GM12878 (cell line): ENCODE results near the gene PRUNE1. TPM values are rescaled to one million over a fixed set of nuclear protein-coding genes. Genes with fewer than 3 reads are reported as not detected.

Experiments used
- ATAC-seq: fragments of 200-7000 bp; cut with Tn5 transposase; 3 replicates; pipeline ENCODE4 v1.9.1; 2020; ENCODE audit warnings: mild to moderate bottlenecking, moderate library complexity
- BruUV-seq: library from RNA; stranded (reverse); fragments of 400-500 nt; replicated peaks from 2 replicates; lab custom pipeline; 2021; lab: Mats Ljungman, UMichigan
- CTCF ChIA-PET: fragments of 300-600 bp; sonication (Branson Sonifier 250); formaldehyde crosslinking; extraction: SDS; loops from one replicate; lab custom pipeline; 2021; ENCODE audit warnings: inconsistent platforms; lab: Yijun Ruan, JAX
- POLR2A ChIA-PET: fragments of 350-600 bp; formaldehyde crosslinking; extraction: SDS; loops from one replicate; lab custom pipeline; 2021; ENCODE audit warnings: inconsistent platforms; lab: Charles Lee
- RAD21 ChIA-PET: fragments of 300-600 bp; sonication (Branson Sonifier 250); formaldehyde crosslinking; loops from one replicate; lab custom pipeline; 2023; ENCODE audit warnings: antibody characterized with exemption; ENCODE audit not compliant: unreplicated experiment; lab: Charles Lee
- SMC1A ChIA-PET: fragments of 300-600 bp; sonication (Branson Sonifier 250); formaldehyde crosslinking; loops from one replicate; lab custom pipeline; 2023; ENCODE audit not compliant: unreplicated experiment, uncharacterized antibody; lab: Charles Lee
- DNase-seq: peaks from one replicate; pipeline ENCODE4 v3.0.0-alpha.2; 2011; ENCODE audit warnings: low read depth, low spot score
- FAIRE-seq: peaks from 3 replicates; lab custom pipeline; 2011; peaks lifted over from hg19 to GRCh38; lab: Jason Lieb, UNC
- H2AFZ ChIP-seq: 2 replicates; pipeline ENCODE4 v1.6.0; 2011; ENCODE audit warnings: low read depth, low read length, control low read depth; ENCODE audit not compliant: control insufficient read depth
- H3K27ac ChIP-seq: 2 replicates; pipeline ENCODE4 v1.5.1; 2011; ENCODE audit warnings: control low read depth; ENCODE audit not compliant: control insufficient read depth, insufficient read depth
- H3K27me3 ChIP-seq, 2 experiments: replicated peaks in 1 of 2; 2 replicates each; pipeline versions ENCODE4 v1.6.0 to v1.6.1; 2011; ENCODE audit warnings: low read length in 1 of 2; ENCODE audit not compliant: control insufficient read depth in 2 of 2, insufficient read depth in 2 of 2
- H3K36me3 ChIP-seq, 2 experiments: 2 replicates each; pipeline ENCODE4 v1.5.1; 2011; ENCODE audit warnings: low read length in 1 of 2; ENCODE audit not compliant: control insufficient read depth in 2 of 2, insufficient read depth in 2 of 2
- H3K4me1 ChIP-seq: 2 replicates; pipeline ENCODE4 v1.6.1; 2011; ENCODE audit warnings: mild to moderate bottlenecking, low read length, moderate library complexity, mixed read lengths; ENCODE audit not compliant: control insufficient read depth, insufficient read depth
- H3K4me2 ChIP-seq: 2 replicates; pipeline ENCODE4 v1.6.0; 2011; ENCODE audit warnings: control low read depth; ENCODE audit not compliant: control insufficient read depth, insufficient read depth
- H3K4me3 ChIP-seq: fragments of 200-600 bp; sonication (generic); 2 replicates; pipeline ENCODE4 v1.5.1; 2016
- H3K79me2 ChIP-seq: 2 replicates; pipeline ENCODE4 v1.6.0; 2011; ENCODE audit warnings: low read length; ENCODE audit not compliant: control insufficient read depth, insufficient read depth
- H3K9ac ChIP-seq: 2 replicates; pipeline ENCODE4 v1.8.0; 2011; ENCODE audit warnings: low read length, control low read depth, mixed read lengths; ENCODE audit not compliant: control insufficient read depth, insufficient read depth
- H3K9me3 ChIP-seq: replicated peaks from 3 replicates; pipeline ENCODE4 v1.5.1; 2011; ENCODE audit warnings: mild to moderate bottlenecking, low read length; ENCODE audit not compliant: control insufficient read depth, insufficient read depth
- H4K20me1 ChIP-seq: 2 replicates; pipeline ENCODE4 v1.6.0; 2011; ENCODE audit not compliant: control insufficient read depth, insufficient read depth
- DPF2 ChIP-seq: fragments of 450-650 bp; IDR thresholded peaks from 2 replicates; pipeline ENCODE4 v1.6.1; 2017; ENCODE audit warnings: mild to moderate bottlenecking
- EP300 ChIP-seq, 2 experiments: fragments of 150-350 bp in 1 of 2; IDR thresholded peaks; 2 replicates each; pipeline ENCODE4 v1.6.1; 2011 to 2012; ENCODE audit warnings: low read depth in 2 of 2, low read length in 2 of 2, borderline replicate concordance in 1 of 2, improper control_type of control experiment in 1 of 2, inconsistent platforms in 1 of 2; ENCODE audit not compliant: control insufficient read depth in 1 of 2
- ETV6 ChIP-seq, 2 experiments: fragments of 450-650 bp in 1 of 2; IDR thresholded peaks in 1 of 2; conservative IDR thresholded peaks in 1 of 2; 2 replicates each; pipeline ENCODE4 v1.6.1; 2014; ENCODE audit warnings: antibody characterized with exemption in 1 of 2, borderline replicate concordance in 1 of 2, low read depth in 1 of 2, mild to moderate bottlenecking in 1 of 2, moderate library complexity in 1 of 2
- RAD21 ChIP-seq: IDR thresholded peaks from 2 replicates; pipeline ENCODE4 v1.6.1; 2011; ENCODE audit warnings: mild to moderate bottlenecking, low read depth, low read length, moderate library complexity; ENCODE audit not compliant: insufficient read depth
- SPI1 ChIP-seq: IDR thresholded peaks from 2 replicates; pipeline ENCODE4 v1.6.1; 2011; ENCODE audit warnings: low read depth, mild to moderate bottlenecking, low read length, moderate library complexity, borderline replicate concordance; ENCODE audit not compliant: insufficient read depth
- ZNF384 ChIP-seq: IDR thresholded peaks from 2 replicates; pipeline ENCODE4 v1.6.1; 2012; ENCODE audit warnings: low read depth, mild to moderate bottlenecking, low read length, improper control_type of control experiment, borderline replicate concordance
- WGBS: methylation state at CpG from one replicate; pipeline ENCODE4 v1.1.6; 2016; ENCODE audit warnings: low lambda C conversion rate; ENCODE audit not compliant: insufficient replicate concordance, insufficient coverage; ENCODE audit errors: missing lambda C conversion rate; 5-methylcytosine and 5-hydroxymethylcytosine counted together
- in situ Hi-C: fragments of 300-500 bp; cut with MboI; formaldehyde crosslinking; loops from 9 replicates; pipeline ENCODE4 v1.14.3; 2018; ENCODE audit warnings: mixed read lengths
- intact Hi-C: fragments of 100-400 bp; cut with micrococcal nuclease; formaldehyde crosslinking; loops from one replicate; pipeline ENCODE4 v1.14.2; 2022; ENCODE audit not compliant: unreplicated experiment
- polyA plus RNA-seq, 11 experiments: library from polyadenylated mRNA; depleted of rRNA in 4 of 11; unstranded in 6 of 11; stranded (reverse) in 5 of 11; fragments of >200 nt; fragmentation: Nextera tagmentation in 4 of 11; fragmentation: Illumina TruSeq in 1 of 11; extraction: Ambion mirVana in 4 of 11; extraction: Trizol in 1 of 11; gene quantifications; 1 replicate in 1 of 11; 2 replicates in 10 of 11; pipeline versions ENCODE4 v1.2.1 to v1.2.3, GENCODE V29; 2011 to 2016; ENCODE audit warnings: inconsistent platforms in 2 of 11, missing spikeins in 2 of 11, low read depth in 1 of 11
- total RNA-seq, 4 experiments: library from RNA; depleted of rRNA in 3 of 4; stranded (reverse); fragments of >200 nt in 3 of 4; fragmentation: Illumina TruSeq in 1 of 4; extraction: Trizol in 1 of 4; gene quantifications; 2 replicates each; pipeline versions ENCODE4 v1.2.1 to v1.2.3, GENCODE V29; 2013 to 2021

The PRUNE1 gene
- total and polyA plus RNA-seq, 10 of the 15 experiments (the other 5 are each of a cell fraction or from before 2014, with no cell fraction given): 4.7 to 24.5 (median 12.4) TPM

- Histone ChIP-seq H3K9ac (no peak overlapping the region), H3K36me3 (no peaks in the 10 kb centered on the region; a peak in 1 of 4 replicates), H3K4me2 (no peak overlapping the region), H3K79me2 (peaks cover 5% of the 10 kb centered on the region), H3K4me1 (peaks cover 7% of the 10 kb centered on the region), H3K9me3 (no peaks in the 10 kb centered on the region), H4K20me1 (no peaks in the 10 kb centered on the region), H2AFZ (no peak overlapping the region), H3K27me3 (no peaks in the 10 kb centered on the region), H3K4me3 (no peak overlapping the region), H3K27ac (no peak overlapping the region)
- 89% methylated on average over 2 of the region's 2 CpGs for WGBS
- CTCF ChIA-PET: interaction anchor here (0.6 to 16.2 kb wide), 3 partner anchors 8 to 22 kb away, joined by 3 to 252 read pairs (median 6); partner anchors contain the start of genes ANXA9 and CERS2
- RAD21 ChIA-PET: no interaction called here
- POLR2A ChIA-PET: interaction anchor here (0.5 kb wide), 1 partner anchor 55 kb away, joined by 3 read pairs; no protein-coding TSS in a partner anchor
- no TSS peak for BruUV-seq
- SMC1A ChIA-PET: no interaction called here
- intact Hi-C loops (no loop called here), in situ Hi-C loops (no loop called here)
- FAIRE-seq: no peak
- DNase-seq: no peak
- no peak for ATAC-seq
- TF ChIP-seq ZNF384: no peak
- no peak for TF ChIP-seq EP300 (IDR thresholded peaks at IDR 0.05; ENCODE audit: borderline replicate concordance in 1 of 2, control insufficient read depth in 1 of 2, low read depth in 2 of 2, low read length in 2 of 2)
- no peak for TF ChIP-seq DPF2
- TF ChIP-seq SPI1: no peak
- TF ChIP-seq ETV6 (conservative IDR thresholded peaks at IDR 0.05 in 1 of 2, IDR thresholded peaks at IDR 0.05 in 1 of 2; ENCODE audit: borderline replicate concordance in 1 of 2, low read depth in 1 of 2): no peak
These were observed 5.6 kb upstream of the PRUNE1 start for GRCh38 chr1:151002611-151003010.

GRCh38 chr1:151003180-151003579, 5.1 kb upstream of the PRUNE1 start:
- ChIA-PET SMC1A (interaction anchor here (0.6 kb wide), 1 partner anchor 45 kb away, joined by 3 read pairs; no protein-coding TSS in a partner anchor), POLR2A (interaction anchor here (0.5 kb wide), 1 partner anchor 55 kb away, joined by 3 read pairs; no protein-coding TSS in a partner anchor), CTCF (interaction anchor here (0.9 to 16.2 kb wide), 3 partner anchors 8 to 42 kb away, joined by 3 to 252 read pairs (median 4); partner anchors contain the start of genes ANXA9 and CERS2), RAD21 (no interaction called here)
- no peaks in the 10 kb centered on the region for H3K9me3 ChIP-seq
- no peak for FAIRE-seq
- H3K4me3 ChIP-seq: no peak overlapping the region
- H3K9ac ChIP-seq: no peak overlapping the region; the same call in 1 of the 2 replicates
- no TSS peak for BruUV-seq
- no peak for TF ChIP-seq RAD21
- H3K27me3 ChIP-seq: no peaks in the 10 kb centered on the region
- H2AFZ ChIP-seq: no peak overlapping the region
- no peaks in the 10 kb centered on the region; a peak in 1 of 4 replicates for H3K36me3 ChIP-seq
- intact Hi-C loops (no loop called here), in situ Hi-C loops (no loop called here)
- H4K20me1 ChIP-seq: no peaks in the 10 kb centered on the region
- no peak overlapping the region for H3K27ac ChIP-seq
- peaks cover 5% of the 10 kb centered on the region for H3K79me2 ChIP-seq
- H3K4me2 ChIP-seq: no peak overlapping the region
- no peak for ATAC-seq
- H3K4me1 ChIP-seq: peaks cover 7% of the 10 kb centered on the region
- DNase-seq: no peak
